Left kidney (tissue), 2 donors: ENCODE results near the gene TPPP. TPM values are rescaled to one million over a fixed set of nuclear protein-coding genes. Genes with fewer than 3 reads are reported as not detected.
A peak's percentile ranks its signal among the peaks of the same experiment; 100 is the strongest.

Experiments
- DNase-seq: peaks from one replicate; pipeline ENCODE4 v3.0.0-alpha.2; 2013
- polyA plus RNA-seq: library from polyadenylated mRNA; unstranded; fragments of 120-200 nt; gene quantifications from one replicate; pipeline ENCODE4 v1.2.1, GENCODE V29; 2013; ENCODE audit not compliant: insufficient read length

Gene TPPP
- polyA plus RNA-seq, 1 donor = 7.3 TPM

GRCh38 chr5:626850-627249, 66.3 kb downstream of the TPPP start:
- DNase-seq = no peak

- DNase-seq = no peak
Measured at GRCh38 chr5:625516-625915, 67.6 kb downstream of the TPPP start.

GRCh38 chr5:624951-625230, 68.3 kb downstream of the TPPP start:
- DNase-seq = no peak

- no peak for DNase-seq
Measured at GRCh38 chr5:624118-624950, 68.8 kb downstream of the TPPP start.

- DNase-seq = no peak
Measured at GRCh38 chr5:623531-623930, 69.6 kb downstream of the TPPP start.

GRCh38 chr5:622946-623522, 70.1 kb downstream of the TPPP start:
- DNase-seq = no peak

GRCh38 chr5:622359-622758, 70.8 kb downstream of the TPPP start:
- no peak for DNase-seq

GRCh38 chr5:621341-621761, 71.8 kb downstream of the TPPP start:
- no peak for DNase-seq

GRCh38 chr5:620586-621180, 72.5 kb downstream of the TPPP start:
- DNase-seq = no peak

- DNase-seq = no peak
Measured at GRCh38 chr5:620152-620551, 73.0 kb downstream of the TPPP start.

- DNase-seq = no peak
Measured at GRCh38 chr5:619444-619843, 73.7 kb downstream of the TPPP start.

GRCh38 chr5:618450-618849, 74.7 kb downstream of the TPPP start:
- DNase-seq = no peak

GRCh38 chr5:617896-618295, 75.3 kb downstream of the TPPP start:
- no peak for DNase-seq

GRCh38 chr5:616484-617039, 76.6 kb downstream of the TPPP start:
- no peak for DNase-seq

GRCh38 chr5:612498-613424, 80.4 kb downstream of the TPPP start:
- no peak for DNase-seq

- DNase-seq = peak; percentile 85
Measured at GRCh38 chr5:611731-612486, 81.2 kb downstream of the TPPP start, which contains the start of gene CEP72. Gene CEP72 (plus strand): TSS chr5:612340. CDS start chr5:612362, 22 bp downstream.

- DNase-seq = peak; percentile 18
Measured at GRCh38 chr5:610744-611730, 82.1 kb downstream of the TPPP start.

- no peak for DNase-seq
Measured at GRCh38 chr5:610011-610743, 83.0 kb downstream of the TPPP start.
